Neural cell (in vitro differentiated cells): ENCODE measurements around the gene LSM10. TPM values are rescaled to one million over a fixed set of nuclear protein-coding genes. Genes with fewer than 3 reads are reported as not detected.

Experiments used
- H2AFZ ChIP-seq: fragments of 200-600, 300-800 bp; sonication (generic), shearing (Covaris generic); 2 replicates; pipeline ENCODE4 v1.6.0; 2014; ENCODE audit warnings: low read depth, mild to moderate bottlenecking, antibody characterized with exemption, low read length, moderate library complexity
- H3F3A ChIP-seq: fragments of 200-600 bp; shearing (Covaris generic); 2 replicates; pipeline ENCODE4 v1.6.1; 2016; ENCODE audit warnings: mild to moderate bottlenecking, moderate library complexity, mixed read lengths, antibody characterized with exemption, low read length; ENCODE audit not compliant: insufficient read depth, poor library complexity, severe bottlenecking
- H3K27ac ChIP-seq: fragments of 200-600, 300-800 bp; sonication (generic), shearing (Covaris generic); 2 replicates; pipeline ENCODE4 v1.5.1; 2014; ENCODE audit warnings: mild to moderate bottlenecking, low read length, moderate library complexity
- H3K27me3 ChIP-seq: fragments of 300-800, 200-600 bp; sonication (generic), shearing (Covaris generic); 2 replicates; pipeline ENCODE4 v1.6.0; 2014; ENCODE audit warnings: mild to moderate bottlenecking, low read depth, low read length, moderate library complexity; ENCODE audit not compliant: insufficient read depth
- H3K36me3 ChIP-seq: fragments of 300-800, 200-600 bp; sonication (generic), shearing (Covaris generic); 2 replicates; pipeline ENCODE4 v1.5.1; 2014; ENCODE audit warnings: mild to moderate bottlenecking, antibody characterized with exemption, low read length, moderate library complexity; ENCODE audit not compliant: insufficient read depth
- H3K4me2 ChIP-seq: fragments of 300-800, 200-600 bp; sonication (generic), shearing (Covaris generic); 2 replicates; pipeline ENCODE4 v1.6.0; 2014; ENCODE audit warnings: mild to moderate bottlenecking, low read length
- H3K4me3 ChIP-seq: fragments of 300-800, 200-600 bp; sonication (generic), shearing (Covaris generic); 2 replicates; pipeline ENCODE4 v1.5.1; 2014; ENCODE audit warnings: mild to moderate bottlenecking, low read length, moderate library complexity
- H3K79me2 ChIP-seq: fragments of 200-600 bp; shearing (Covaris generic); replicated peaks from 2 replicates; pipeline ENCODE4 v1.6.0; 2014; ENCODE audit warnings: mild to moderate bottlenecking, low read length, moderate library complexity; ENCODE audit not compliant: insufficient read depth
- H3K9ac ChIP-seq: fragments of 300-800, 200-600 bp; sonication (generic), shearing (Covaris generic); 2 replicates; pipeline ENCODE4 v1.6.1; 2016; ENCODE audit warnings: mild to moderate bottlenecking, low read length, mixed read lengths
- H3K9me2 ChIP-seq: fragments of 200-600 bp; shearing (Covaris generic); 2 replicates; pipeline ENCODE4 v1.6.1; 2016; ENCODE audit warnings: mild to moderate bottlenecking, low read length, mixed read lengths; ENCODE audit not compliant: insufficient read depth
- H3K9me3 ChIP-seq: fragments of 200-600, 300-800 bp; sonication (generic), shearing (Covaris generic); 2 replicates; pipeline ENCODE4 v1.6.1; 2016; ENCODE audit warnings: mild to moderate bottlenecking, mixed run types, low read length, moderate library complexity, mixed read lengths
- H4K20me1 ChIP-seq: fragments of 200-600 bp; shearing (Covaris generic); 2 replicates; pipeline ENCODE4 v1.6.1; 2016; ENCODE audit warnings: mild to moderate bottlenecking, mixed run types; ENCODE audit not compliant: insufficient read depth
- EP300 ChIP-seq: fragments of 450-650 bp; conservative IDR thresholded peaks from 2 replicates; pipeline ENCODE4 v1.6.1; 2014; ENCODE audit warnings: antibody characterized with exemption, mild to moderate bottlenecking, moderate library complexity; ENCODE audit not compliant: poor library complexity, severe bottlenecking
- EZH2 ChIP-seq: fragments of 200-600, 300-800 bp; shearing (Covaris generic), sonication (generic); IDR thresholded peaks from 2 replicates; pipeline ENCODE4 v1.6.1; 2014; ENCODE audit warnings: antibody characterized with exemption, low read length, borderline replicate concordance, mild to moderate bottlenecking; ENCODE audit not compliant: insufficient read depth, poor library complexity, severe bottlenecking
- MXI1 ChIP-seq: fragments of 450-650 bp; conservative IDR thresholded peaks from 2 replicates; pipeline ENCODE4 v1.6.1; 2014; ENCODE audit warnings: antibody characterized with exemption, mild to moderate bottlenecking; ENCODE audit not compliant: poor library complexity, severe bottlenecking
- POLR2AphosphoS5 ChIP-seq: IDR thresholded peaks from 2 replicates; pipeline ENCODE4 v1.6.1; 2012
- RAD21 ChIP-seq: fragments of 450-650 bp; conservative IDR thresholded peaks from 2 replicates; pipeline ENCODE4 v1.6.1; 2014; ENCODE audit warnings: antibody characterized with exemption, mild to moderate bottlenecking, moderate library complexity
- SMC3 ChIP-seq: fragments of 450-650 bp; conservative IDR thresholded peaks from 2 replicates; pipeline ENCODE4 v1.6.1; 2014; ENCODE audit warnings: antibody characterized with exemption, mild to moderate bottlenecking, moderate library complexity; ENCODE audit not compliant: poor library complexity
- TAF1 ChIP-seq: IDR thresholded peaks from 2 replicates; pipeline ENCODE4 v1.6.1; 2012; ENCODE audit warnings: low read depth
- polyA plus RNA-seq: library from polyadenylated mRNA; depleted of rRNA; stranded (reverse); fragments of >200 nt; gene quantifications from 2 replicates; pipeline ENCODE4 v1.2.3, GENCODE V29; 2014
- TF ChIP-seq, protein P1 (sequence below): fragments of 450-650 bp; IDR thresholded peaks from 2 replicates; pipeline ENCODE4 v1.5.1; 2014; ENCODE audit warnings: antibody characterized with exemption, mild to moderate bottlenecking, moderate library complexity; ENCODE audit not compliant: poor library complexity, severe bottlenecking
- TF ChIP-seq, protein P2 (sequence below): IDR thresholded peaks from 2 replicates; pipeline ENCODE4 v1.6.1; 2012; ENCODE audit warnings: borderline replicate concordance

LSM10 gene
- polyA plus RNA-seq, 1 donor from 2014 or later, result 1.3 TPM

GRCh38 chr1:36354486-36354885 lies 43.2 kb downstream of the LSM10 start (continued):
- TF ChIP-seq EZH2 (no peak), RAD21 (no peak)

- Histone ChIP-seq H3K27me3 (no peaks in the 10 kb centered on the region), H3K9ac (no peak overlapping the region), H3K9me3 (no peaks in the 10 kb centered on the region), H3K79me2 (no peaks in the 10 kb centered on the region), H4K20me1 (no peaks in the 10 kb centered on the region), H3K36me3 (no peaks in the 10 kb centered on the region), H3K9me2 (no peaks in the 10 kb centered on the region), H3F3A (no peaks in the 10 kb centered on the region), H3K27ac (no peak overlapping the region), H2AFZ (no peak overlapping the region), H3K4me3 (no peak overlapping the region), H3K4me2 (no peak overlapping the region)
- TF ChIP-seq EZH2 (no peak), TAF1 (no peak), POLR2AphosphoS5 (no peak), RAD21 (no peak), MXI1 (no peak), SMC3 (no peak), EP300 (no peak)
- TF ChIP-seq, protein P1, sequence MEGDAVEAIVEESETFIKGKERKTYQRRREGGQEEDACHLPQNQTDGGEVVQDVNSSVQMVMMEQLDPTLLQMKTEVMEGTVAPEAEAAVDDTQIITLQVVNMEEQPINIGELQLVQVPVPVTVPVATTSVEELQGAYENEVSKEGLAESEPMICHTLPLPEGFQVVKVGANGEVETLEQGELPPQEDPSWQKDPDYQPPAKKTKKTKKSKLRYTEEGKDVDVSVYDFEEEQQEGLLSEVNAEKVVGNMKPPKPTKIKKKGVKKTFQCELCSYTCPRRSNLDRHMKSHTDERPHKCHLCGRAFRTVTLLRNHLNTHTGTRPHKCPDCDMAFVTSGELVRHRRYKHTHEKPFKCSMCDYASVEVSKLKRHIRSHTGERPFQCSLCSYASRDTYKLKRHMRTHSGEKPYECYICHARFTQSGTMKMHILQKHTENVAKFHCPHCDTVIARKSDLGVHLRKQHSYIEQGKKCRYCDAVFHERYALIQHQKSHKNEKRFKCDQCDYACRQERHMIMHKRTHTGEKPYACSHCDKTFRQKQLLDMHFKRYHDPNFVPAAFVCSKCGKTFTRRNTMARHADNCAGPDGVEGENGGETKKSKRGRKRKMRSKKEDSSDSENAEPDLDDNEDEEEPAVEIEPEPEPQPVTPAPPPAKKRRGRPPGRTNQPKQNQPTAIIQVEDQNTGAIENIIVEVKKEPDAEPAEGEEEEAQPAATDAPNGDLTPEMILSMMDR, result no peak
- TF ChIP-seq, protein P2, sequence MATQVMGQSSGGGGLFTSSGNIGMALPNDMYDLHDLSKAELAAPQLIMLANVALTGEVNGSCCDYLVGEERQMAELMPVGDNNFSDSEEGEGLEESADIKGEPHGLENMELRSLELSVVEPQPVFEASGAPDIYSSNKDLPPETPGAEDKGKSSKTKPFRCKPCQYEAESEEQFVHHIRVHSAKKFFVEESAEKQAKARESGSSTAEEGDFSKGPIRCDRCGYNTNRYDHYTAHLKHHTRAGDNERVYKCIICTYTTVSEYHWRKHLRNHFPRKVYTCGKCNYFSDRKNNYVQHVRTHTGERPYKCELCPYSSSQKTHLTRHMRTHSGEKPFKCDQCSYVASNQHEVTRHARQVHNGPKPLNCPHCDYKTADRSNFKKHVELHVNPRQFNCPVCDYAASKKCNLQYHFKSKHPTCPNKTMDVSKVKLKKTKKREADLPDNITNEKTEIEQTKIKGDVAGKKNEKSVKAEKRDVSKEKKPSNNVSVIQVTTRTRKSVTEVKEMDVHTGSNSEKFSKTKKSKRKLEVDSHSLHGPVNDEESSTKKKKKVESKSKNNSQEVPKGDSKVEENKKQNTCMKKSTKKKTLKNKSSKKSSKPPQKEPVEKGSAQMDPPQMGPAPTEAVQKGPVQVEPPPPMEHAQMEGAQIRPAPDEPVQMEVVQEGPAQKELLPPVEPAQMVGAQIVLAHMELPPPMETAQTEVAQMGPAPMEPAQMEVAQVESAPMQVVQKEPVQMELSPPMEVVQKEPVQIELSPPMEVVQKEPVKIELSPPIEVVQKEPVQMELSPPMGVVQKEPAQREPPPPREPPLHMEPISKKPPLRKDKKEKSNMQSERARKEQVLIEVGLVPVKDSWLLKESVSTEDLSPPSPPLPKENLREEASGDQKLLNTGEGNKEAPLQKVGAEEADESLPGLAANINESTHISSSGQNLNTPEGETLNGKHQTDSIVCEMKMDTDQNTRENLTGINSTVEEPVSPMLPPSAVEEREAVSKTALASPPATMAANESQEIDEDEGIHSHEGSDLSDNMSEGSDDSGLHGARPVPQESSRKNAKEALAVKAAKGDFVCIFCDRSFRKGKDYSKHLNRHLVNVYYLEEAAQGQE, result no peak
Observed at GRCh38 chr1:36352910-36353878, 44.5 kb downstream of the LSM10 start.

- no peak overlapping the region for H3K27ac ChIP-seq
- H3F3A ChIP-seq, result no peaks in the 10 kb centered on the region
- no peaks in the 10 kb centered on the region for H3K9me3 ChIP-seq
- H3K36me3 ChIP-seq, result no peaks in the 10 kb centered on the region
- no peak overlapping the region for H3K9ac ChIP-seq
- no peaks in the 10 kb centered on the region for H3K79me2 ChIP-seq
- no peak overlapping the region for H2AFZ ChIP-seq
- no peaks in the 10 kb centered on the region for H4K20me1 ChIP-seq
- TF ChIP-seq MXI1 (no peak), RAD21 (no peak), TAF1 (no peak), EZH2 (no peak), POLR2AphosphoS5 (no peak), SMC3 (no peak), EP300 (no peak)
- TF ChIP-seq, protein P2, result no peak
- TF ChIP-seq, protein P1, result no peak
- no peak overlapping the region for H3K4me2 ChIP-seq
- no peaks in the 10 kb centered on the region for H3K9me2 ChIP-seq
- H3K27me3 ChIP-seq, result no peaks in the 10 kb centered on the region
- no peak overlapping the region for H3K4me3 ChIP-seq
Observed at GRCh38 chr1:36352125-36352909, 45.4 kb downstream of the LSM10 start.
